Neural cell (in vitro differentiated cells): Measurements from ENCODE around the gene MTCL1. TPM values are rescaled to one million over a fixed set of nuclear protein-coding genes. Genes with fewer than 3 reads are reported as not detected.

Source experiments
- H2AFZ ChIP-seq: fragments of 200-600, 300-800 bp; sonication (generic), shearing (Covaris generic); 2 replicates; pipeline ENCODE4 v1.6.0; 2014; ENCODE audit warnings: low read depth, mild to moderate bottlenecking, antibody characterized with exemption, low read length, moderate library complexity
- H3F3A ChIP-seq: fragments of 200-600 bp; shearing (Covaris generic); 2 replicates; pipeline ENCODE4 v1.6.1; 2016; ENCODE audit warnings: mild to moderate bottlenecking, moderate library complexity, mixed read lengths, antibody characterized with exemption, low read length; ENCODE audit not compliant: insufficient read depth, poor library complexity, severe bottlenecking
- H3K27ac ChIP-seq: fragments of 200-600, 300-800 bp; sonication (generic), shearing (Covaris generic); 2 replicates; pipeline ENCODE4 v1.5.1; 2014; ENCODE audit warnings: mild to moderate bottlenecking, low read length, moderate library complexity
- H3K27me3 ChIP-seq: fragments of 300-800, 200-600 bp; sonication (generic), shearing (Covaris generic); 2 replicates; pipeline ENCODE4 v1.6.0; 2014; ENCODE audit warnings: mild to moderate bottlenecking, low read depth, low read length, moderate library complexity; ENCODE audit not compliant: insufficient read depth
- H3K36me3 ChIP-seq: fragments of 300-800, 200-600 bp; sonication (generic), shearing (Covaris generic); 2 replicates; pipeline ENCODE4 v1.5.1; 2014; ENCODE audit warnings: mild to moderate bottlenecking, antibody characterized with exemption, low read length, moderate library complexity; ENCODE audit not compliant: insufficient read depth
- H3K4me2 ChIP-seq: fragments of 300-800, 200-600 bp; sonication (generic), shearing (Covaris generic); 2 replicates; pipeline ENCODE4 v1.6.0; 2014; ENCODE audit warnings: mild to moderate bottlenecking, low read length
- H3K4me3 ChIP-seq: fragments of 300-800, 200-600 bp; sonication (generic), shearing (Covaris generic); 2 replicates; pipeline ENCODE4 v1.5.1; 2014; ENCODE audit warnings: mild to moderate bottlenecking, low read length, moderate library complexity
- H3K79me2 ChIP-seq: fragments of 200-600 bp; shearing (Covaris generic); replicated peaks from 2 replicates; pipeline ENCODE4 v1.6.0; 2014; ENCODE audit warnings: mild to moderate bottlenecking, low read length, moderate library complexity; ENCODE audit not compliant: insufficient read depth
- H3K9ac ChIP-seq: fragments of 300-800, 200-600 bp; sonication (generic), shearing (Covaris generic); 2 replicates; pipeline ENCODE4 v1.6.1; 2016; ENCODE audit warnings: mild to moderate bottlenecking, low read length, mixed read lengths
- H3K9me2 ChIP-seq: fragments of 200-600 bp; shearing (Covaris generic); 2 replicates; pipeline ENCODE4 v1.6.1; 2016; ENCODE audit warnings: mild to moderate bottlenecking, low read length, mixed read lengths; ENCODE audit not compliant: insufficient read depth
- H3K9me3 ChIP-seq: fragments of 200-600, 300-800 bp; sonication (generic), shearing (Covaris generic); 2 replicates; pipeline ENCODE4 v1.6.1; 2016; ENCODE audit warnings: mild to moderate bottlenecking, mixed run types, low read length, moderate library complexity, mixed read lengths
- H4K20me1 ChIP-seq: fragments of 200-600 bp; shearing (Covaris generic); 2 replicates; pipeline ENCODE4 v1.6.1; 2016; ENCODE audit warnings: mild to moderate bottlenecking, mixed run types; ENCODE audit not compliant: insufficient read depth
- CTCF ChIP-seq: fragments of 450-650 bp; IDR thresholded peaks from 2 replicates; pipeline ENCODE4 v1.5.1; 2014; ENCODE audit warnings: antibody characterized with exemption, mild to moderate bottlenecking, moderate library complexity; ENCODE audit not compliant: poor library complexity, severe bottlenecking
- EP300 ChIP-seq: fragments of 450-650 bp; conservative IDR thresholded peaks from 2 replicates; pipeline ENCODE4 v1.6.1; 2014; ENCODE audit warnings: antibody characterized with exemption, mild to moderate bottlenecking, moderate library complexity; ENCODE audit not compliant: poor library complexity, severe bottlenecking
- EZH2 ChIP-seq: fragments of 200-600, 300-800 bp; shearing (Covaris generic), sonication (generic); IDR thresholded peaks from 2 replicates; pipeline ENCODE4 v1.6.1; 2014; ENCODE audit warnings: antibody characterized with exemption, low read length, borderline replicate concordance, mild to moderate bottlenecking; ENCODE audit not compliant: insufficient read depth, poor library complexity, severe bottlenecking
- MXI1 ChIP-seq: fragments of 450-650 bp; conservative IDR thresholded peaks from 2 replicates; pipeline ENCODE4 v1.6.1; 2014; ENCODE audit warnings: antibody characterized with exemption, mild to moderate bottlenecking; ENCODE audit not compliant: poor library complexity, severe bottlenecking
- POLR2AphosphoS5 ChIP-seq: IDR thresholded peaks from 2 replicates; pipeline ENCODE4 v1.6.1; 2012
- RAD21 ChIP-seq: fragments of 450-650 bp; conservative IDR thresholded peaks from 2 replicates; pipeline ENCODE4 v1.6.1; 2014; ENCODE audit warnings: antibody characterized with exemption, mild to moderate bottlenecking, moderate library complexity
- SMC3 ChIP-seq: fragments of 450-650 bp; conservative IDR thresholded peaks from 2 replicates; pipeline ENCODE4 v1.6.1; 2014; ENCODE audit warnings: antibody characterized with exemption, mild to moderate bottlenecking, moderate library complexity; ENCODE audit not compliant: poor library complexity
- TAF1 ChIP-seq: IDR thresholded peaks from 2 replicates; pipeline ENCODE4 v1.6.1; 2012; ENCODE audit warnings: low read depth
- polyA plus RNA-seq: library from polyadenylated mRNA; depleted of rRNA; stranded (reverse); fragments of >200 nt; gene quantifications from 2 replicates; pipeline ENCODE4 v1.2.3, GENCODE V29; 2014
- TF ChIP-seq, protein P1 (sequence below): IDR thresholded peaks from 2 replicates; pipeline ENCODE4 v1.6.1; 2012; ENCODE audit warnings: borderline replicate concordance

Gene MTCL1
- polyA plus RNA-seq, 1 donor from 2014 or later: 20.8 TPM

DNA sequence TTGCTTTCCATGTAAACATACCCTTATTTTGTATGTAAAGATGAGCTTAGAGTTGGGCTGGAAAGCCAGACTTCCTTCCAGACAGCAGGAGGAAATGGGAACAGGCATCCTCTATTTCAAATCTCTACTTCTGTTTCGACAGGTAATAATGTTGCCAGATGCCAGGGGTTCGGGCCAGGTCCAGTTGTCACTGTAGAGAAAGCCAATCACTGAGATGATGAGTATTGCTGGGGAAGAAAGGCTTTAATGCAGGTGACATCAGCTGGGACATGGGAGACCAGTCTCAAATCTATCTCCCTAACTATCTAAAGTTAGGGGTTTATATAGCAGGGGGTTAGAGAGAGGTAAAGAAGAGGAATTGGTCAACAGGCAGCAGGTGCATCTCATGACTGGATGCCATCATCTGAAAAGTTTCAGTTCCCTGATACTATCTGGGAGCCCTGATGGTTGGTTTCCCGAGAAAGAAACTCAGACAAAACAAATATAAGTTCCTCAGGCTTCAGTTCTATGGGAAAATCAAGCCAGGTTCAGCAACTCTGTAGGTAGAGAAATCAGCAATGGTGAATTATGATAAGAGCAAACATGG is 9.3 kb upstream of the MTCL1 start:
- no peaks in the 10 kb centered on the region for H3F3A ChIP-seq
- H3K27me3 ChIP-seq: no peaks in the 10 kb centered on the region
- TF ChIP-seq EZH2 (no peak), RAD21 (no peak), EP300 (no peak), MXI1 (no peak), CTCF (no peak), SMC3 (no peak), TAF1 (no peak), POLR2AphosphoS5 (no peak)
- TF ChIP-seq, protein P1, sequence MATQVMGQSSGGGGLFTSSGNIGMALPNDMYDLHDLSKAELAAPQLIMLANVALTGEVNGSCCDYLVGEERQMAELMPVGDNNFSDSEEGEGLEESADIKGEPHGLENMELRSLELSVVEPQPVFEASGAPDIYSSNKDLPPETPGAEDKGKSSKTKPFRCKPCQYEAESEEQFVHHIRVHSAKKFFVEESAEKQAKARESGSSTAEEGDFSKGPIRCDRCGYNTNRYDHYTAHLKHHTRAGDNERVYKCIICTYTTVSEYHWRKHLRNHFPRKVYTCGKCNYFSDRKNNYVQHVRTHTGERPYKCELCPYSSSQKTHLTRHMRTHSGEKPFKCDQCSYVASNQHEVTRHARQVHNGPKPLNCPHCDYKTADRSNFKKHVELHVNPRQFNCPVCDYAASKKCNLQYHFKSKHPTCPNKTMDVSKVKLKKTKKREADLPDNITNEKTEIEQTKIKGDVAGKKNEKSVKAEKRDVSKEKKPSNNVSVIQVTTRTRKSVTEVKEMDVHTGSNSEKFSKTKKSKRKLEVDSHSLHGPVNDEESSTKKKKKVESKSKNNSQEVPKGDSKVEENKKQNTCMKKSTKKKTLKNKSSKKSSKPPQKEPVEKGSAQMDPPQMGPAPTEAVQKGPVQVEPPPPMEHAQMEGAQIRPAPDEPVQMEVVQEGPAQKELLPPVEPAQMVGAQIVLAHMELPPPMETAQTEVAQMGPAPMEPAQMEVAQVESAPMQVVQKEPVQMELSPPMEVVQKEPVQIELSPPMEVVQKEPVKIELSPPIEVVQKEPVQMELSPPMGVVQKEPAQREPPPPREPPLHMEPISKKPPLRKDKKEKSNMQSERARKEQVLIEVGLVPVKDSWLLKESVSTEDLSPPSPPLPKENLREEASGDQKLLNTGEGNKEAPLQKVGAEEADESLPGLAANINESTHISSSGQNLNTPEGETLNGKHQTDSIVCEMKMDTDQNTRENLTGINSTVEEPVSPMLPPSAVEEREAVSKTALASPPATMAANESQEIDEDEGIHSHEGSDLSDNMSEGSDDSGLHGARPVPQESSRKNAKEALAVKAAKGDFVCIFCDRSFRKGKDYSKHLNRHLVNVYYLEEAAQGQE: no peak
- H3K27ac ChIP-seq: no peak overlapping the region
- no peaks in the 10 kb centered on the region for H4K20me1 ChIP-seq
- H3K9me2 ChIP-seq: no peaks in the 10 kb centered on the region
- H3K4me2 ChIP-seq: no peak overlapping the region
- no peak overlapping the region for H3K4me3 ChIP-seq
- H3K9me3 ChIP-seq: no peaks in the 10 kb centered on the region
- no peaks in the 10 kb centered on the region for H3K36me3 ChIP-seq
- H3K9ac ChIP-seq: no peak overlapping the region
- H3K79me2 ChIP-seq: no peaks in the 10 kb centered on the region
- no peak overlapping the region for H2AFZ ChIP-seq

DNA sequence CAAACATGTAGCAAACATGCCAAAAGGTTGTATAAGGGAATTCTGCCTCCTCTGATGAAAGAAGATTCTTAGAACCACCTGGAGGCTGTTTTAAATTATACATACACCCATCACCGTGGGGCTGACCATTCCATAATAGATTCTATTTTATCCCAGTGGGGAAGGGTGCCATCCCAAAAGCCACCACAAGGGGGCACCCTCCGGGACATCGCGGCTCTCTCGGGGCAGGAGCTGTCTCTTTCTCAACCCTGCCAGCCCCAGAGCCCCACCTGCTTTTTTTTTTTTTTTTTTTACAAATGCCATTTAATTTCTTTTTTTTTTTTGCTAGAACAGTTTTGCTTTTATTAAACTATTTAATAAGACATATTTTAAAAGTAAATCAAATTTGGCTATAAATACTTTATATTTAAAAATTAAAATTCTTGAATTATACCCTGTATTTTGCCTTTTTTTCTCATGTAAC is 8.6 kb upstream of the MTCL1 start:
- Histone ChIP-seq H3K36me3 (no peaks in the 10 kb centered on the region), H3K4me3 (no peak overlapping the region), H3K9me2 (no peaks in the 10 kb centered on the region), H4K20me1 (no peaks in the 10 kb centered on the region), H3K9me3 (no peaks in the 10 kb centered on the region), H3K9ac (no peak overlapping the region), H3K27me3 (no peaks in the 10 kb centered on the region), H3F3A (no peaks in the 10 kb centered on the region), H3K79me2 (no peaks in the 10 kb centered on the region), H3K4me2 (no peak overlapping the region), H2AFZ (no peak overlapping the region), H3K27ac (no peak overlapping the region)
- TF ChIP-seq, protein P1: no peak
- TF ChIP-seq TAF1 (no peak), SMC3 (peak; percentile 66), CTCF (peak; percentile 63), POLR2AphosphoS5 (no peak), MXI1 (no peak), RAD21 (peak; percentile 52), EP300 (no peak), EZH2 (no peak)
